ENCODE measurements around the gene ARHGAP40.

The ARHGAP40 gene

DNA sequence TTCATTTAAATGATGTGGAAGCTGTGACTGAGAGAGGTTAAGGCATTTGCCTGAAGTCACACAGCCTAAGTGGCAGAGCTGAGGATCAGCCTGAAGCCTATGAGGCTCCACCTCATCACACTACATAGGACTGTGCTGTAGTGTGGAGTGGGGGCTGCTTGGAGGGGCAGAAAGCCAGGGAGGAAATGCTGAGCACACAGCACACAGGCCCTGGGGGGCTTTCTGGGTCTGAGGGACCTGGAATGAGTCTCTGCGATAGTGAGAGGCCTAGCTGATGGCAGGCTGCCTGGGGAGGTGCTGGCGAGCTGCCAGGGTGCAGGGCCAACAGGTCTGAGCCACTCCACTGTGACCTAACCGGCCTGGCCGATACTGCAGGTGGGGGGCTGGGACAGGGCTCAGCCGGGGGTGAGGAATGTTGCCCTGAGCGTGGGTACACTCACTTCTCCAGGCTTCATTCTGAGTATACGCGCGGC is 2.2 kb upstream of the ARHGAP40 start:
- no peak overlapping the region for H3K4me3 ChIP-seq (ENCODE audit: low read depth, low read length)
- no peak for DNase-seq (ENCODE audit: low read depth)
- TF ChIP-seq, protein P1, sequence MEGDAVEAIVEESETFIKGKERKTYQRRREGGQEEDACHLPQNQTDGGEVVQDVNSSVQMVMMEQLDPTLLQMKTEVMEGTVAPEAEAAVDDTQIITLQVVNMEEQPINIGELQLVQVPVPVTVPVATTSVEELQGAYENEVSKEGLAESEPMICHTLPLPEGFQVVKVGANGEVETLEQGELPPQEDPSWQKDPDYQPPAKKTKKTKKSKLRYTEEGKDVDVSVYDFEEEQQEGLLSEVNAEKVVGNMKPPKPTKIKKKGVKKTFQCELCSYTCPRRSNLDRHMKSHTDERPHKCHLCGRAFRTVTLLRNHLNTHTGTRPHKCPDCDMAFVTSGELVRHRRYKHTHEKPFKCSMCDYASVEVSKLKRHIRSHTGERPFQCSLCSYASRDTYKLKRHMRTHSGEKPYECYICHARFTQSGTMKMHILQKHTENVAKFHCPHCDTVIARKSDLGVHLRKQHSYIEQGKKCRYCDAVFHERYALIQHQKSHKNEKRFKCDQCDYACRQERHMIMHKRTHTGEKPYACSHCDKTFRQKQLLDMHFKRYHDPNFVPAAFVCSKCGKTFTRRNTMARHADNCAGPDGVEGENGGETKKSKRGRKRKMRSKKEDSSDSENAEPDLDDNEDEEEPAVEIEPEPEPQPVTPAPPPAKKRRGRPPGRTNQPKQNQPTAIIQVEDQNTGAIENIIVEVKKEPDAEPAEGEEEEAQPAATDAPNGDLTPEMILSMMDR (IDR thresholded peaks at IDR 0.05; ENCODE audit: low read depth, low read length, missing control alignments), result no peak

DNA sequence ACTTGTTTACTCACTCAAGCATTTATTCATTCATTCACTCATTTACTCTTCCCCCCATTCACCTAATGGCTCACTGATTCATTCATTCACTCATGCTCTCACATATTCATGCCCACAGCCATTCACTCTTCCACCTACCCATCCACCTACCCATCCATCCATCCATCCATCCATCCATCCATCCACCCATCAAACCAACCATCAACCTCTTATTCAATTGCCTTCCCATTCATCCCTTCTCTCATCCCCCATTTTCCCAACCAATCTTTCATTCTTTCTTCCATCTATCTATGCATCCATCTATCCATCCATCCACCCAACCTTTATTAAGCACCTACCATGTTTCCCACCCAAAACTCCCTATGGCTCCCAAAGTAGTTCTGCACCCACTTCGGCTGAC is 1.6 kb upstream of the ARHGAP40 start:
- TF ChIP-seq, protein P1 (IDR thresholded peaks at IDR 0.05; ENCODE audit: low read depth, low read length, missing control alignments), result no peak

DNA sequence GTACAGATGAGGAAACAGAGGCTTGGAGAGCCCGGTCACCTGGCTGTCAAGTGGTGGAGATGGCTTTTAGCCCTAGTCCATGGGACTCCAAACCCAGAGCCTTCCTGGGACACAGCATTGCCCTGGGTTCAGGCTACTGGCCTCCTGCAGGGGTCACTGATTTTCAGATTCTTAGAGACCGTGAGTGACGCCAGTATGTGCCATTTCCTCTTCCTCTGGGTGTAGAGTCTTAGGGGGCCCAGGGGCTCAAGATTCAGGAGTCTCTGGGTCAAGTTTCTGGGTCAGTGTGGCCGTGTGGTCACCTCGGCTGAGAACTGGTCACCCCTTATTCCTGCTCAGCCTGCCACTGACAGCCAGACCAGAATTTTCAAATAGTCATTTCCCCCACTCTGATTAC is 574 bp downstream of the ARHGAP40 start:
- TF ChIP-seq, protein P1 (IDR thresholded peaks at IDR 0.05; ENCODE audit: low read depth, low read length, missing control alignments), result no peak
- DNase-seq (ENCODE audit: low read depth), result no peak
- H3K4me3 ChIP-seq (ENCODE audit: low read depth, low read length), result no peak overlapping the region

More for the DNA sequence above, 1.6 kb upstream of the ARHGAP40 start:
- no peak overlapping the region for H3K4me3 ChIP-seq (ENCODE audit: low read depth, low read length)
- DNase-seq (ENCODE audit: low read depth), result no peak

DNA sequence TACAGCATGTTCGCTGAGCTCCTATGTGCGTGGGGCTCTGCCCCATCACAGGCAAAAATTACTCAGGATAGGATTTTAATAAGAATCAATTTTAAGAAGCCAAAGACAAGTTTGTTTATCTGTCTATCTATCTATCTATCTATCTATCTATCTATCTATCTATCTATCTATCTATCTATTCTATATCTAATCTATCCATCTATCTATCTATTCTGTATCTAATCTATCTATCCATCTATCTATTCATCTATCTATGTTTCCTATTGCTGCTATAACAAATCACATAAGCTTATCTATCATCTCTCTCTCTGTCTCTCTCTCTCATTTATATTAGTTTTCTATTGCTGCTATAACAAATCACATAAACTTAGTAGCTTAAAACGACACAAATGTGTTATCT is 1.7 kb downstream of the ARHGAP40 start:
- no peak overlapping the region for H3K4me3 ChIP-seq (ENCODE audit: low read depth, low read length)
- TF ChIP-seq, protein P1 (IDR thresholded peaks at IDR 0.05; ENCODE audit: low read depth, low read length, missing control alignments), result no peak
- DNase-seq (ENCODE audit: low read depth), result no peak

DNA sequence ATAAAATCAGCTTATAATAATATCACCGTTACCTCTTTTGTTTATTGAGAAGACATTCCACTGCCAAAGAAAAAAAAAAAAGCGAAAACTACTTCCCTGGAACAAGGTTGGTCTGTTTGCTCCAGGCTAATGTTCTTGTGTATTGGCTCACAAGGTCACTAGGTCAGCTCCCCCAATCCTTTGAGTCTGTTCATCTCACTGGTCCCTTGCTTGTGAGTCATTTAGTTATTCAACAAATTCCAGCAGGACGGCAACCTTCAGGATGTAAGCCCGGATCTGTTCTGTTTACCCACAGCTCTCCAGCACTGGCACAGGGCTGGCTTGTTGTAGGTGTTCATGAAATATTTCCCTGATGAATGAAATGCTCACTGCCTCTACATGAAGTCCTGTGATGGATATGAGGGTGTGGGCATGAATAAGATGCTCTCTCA is 3.3 kb downstream of the ARHGAP40 start:
- TF ChIP-seq, protein P1 (IDR thresholded peaks at IDR 0.05; ENCODE audit: low read depth, low read length, missing control alignments), result no peak
- no peak overlapping the region for H3K4me3 ChIP-seq (ENCODE audit: low read depth, low read length)
- DNase-seq (ENCODE audit: low read depth), result no peak

DNA sequence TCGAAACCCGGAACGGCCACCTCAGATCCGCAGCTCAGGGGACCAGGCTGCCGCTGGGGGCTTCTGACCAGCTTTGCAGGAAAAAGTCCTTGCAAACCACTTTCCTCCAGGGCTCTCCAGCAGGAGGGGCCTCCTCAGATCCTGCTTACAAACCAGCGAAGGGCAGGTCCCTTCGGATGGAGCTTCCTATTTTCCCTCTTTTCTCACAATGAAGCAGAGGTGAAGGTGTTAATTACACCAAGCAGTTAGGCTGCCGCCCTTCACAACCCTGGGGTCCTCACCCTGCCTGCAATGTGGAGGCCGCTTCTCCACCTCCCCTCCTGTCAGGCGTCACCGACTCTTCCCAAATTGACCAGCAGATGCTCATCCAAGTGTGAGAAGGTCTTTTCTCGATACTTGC is 5.7 kb downstream of the ARHGAP40 start:
- TF ChIP-seq, protein P1 (IDR thresholded peaks at IDR 0.05; ENCODE audit: low read depth, low read length, missing control alignments), result no peak
- DNase-seq (ENCODE audit: low read depth), result no peak
- no peak overlapping the region for H3K4me3 ChIP-seq (ENCODE audit: low read depth, low read length)

DNA sequence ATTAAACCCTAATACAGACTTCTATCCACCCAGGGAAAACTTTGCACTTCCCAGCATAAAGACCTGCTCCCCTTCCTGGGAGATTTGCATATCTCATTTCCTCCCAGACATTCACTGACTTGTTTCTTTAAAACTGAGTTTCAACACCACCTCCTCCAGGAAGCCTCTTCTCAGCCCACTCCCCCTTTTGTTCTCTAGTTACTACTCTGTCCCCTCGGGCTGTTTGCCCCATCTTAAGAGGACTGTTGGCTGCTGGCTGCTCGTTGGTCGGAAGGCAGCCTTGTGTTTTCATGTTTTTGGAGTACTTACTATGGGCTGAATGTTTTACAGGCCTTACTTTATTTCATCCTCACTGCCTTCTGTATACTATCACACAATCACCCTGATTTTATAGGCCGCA is 6.6 kb downstream of the ARHGAP40 start:
- TF ChIP-seq, protein P1 (IDR thresholded peaks at IDR 0.05; ENCODE audit: low read depth, low read length, missing control alignments), result no peak
- no peak for DNase-seq (ENCODE audit: low read depth)
- H3K4me3 ChIP-seq (ENCODE audit: low read depth, low read length), result no peak overlapping the region
